ENCODE measurements around the gene DOK1.

The DOK1 gene

GRCh38 chr2:74573747-74574562, 19.4 kb downstream of the DOK1 start:
- no peak for TF ChIP-seq CTCF (IDR thresholded peaks at IDR 0.05; ENCODE audit: insufficient read depth, missing control alignments)
- FAIRE-seq (no peak), DNase-seq (ENCODE audit: insufficient read length, low spot score) (no peak)

GRCh38 chr2:74575320-74575719, 20.8 kb downstream of the DOK1 start:
- FAIRE-seq (no peak), DNase-seq (ENCODE audit: insufficient read length, low spot score) (no peak)
- no peak for TF ChIP-seq CTCF (IDR thresholded peaks at IDR 0.05; ENCODE audit: insufficient read depth, missing control alignments)

GRCh38 chr2:74576211-74576862, 21.8 kb downstream of the DOK1 start:
- DNase-seq (ENCODE audit: insufficient read length, low spot score) = no peak
- FAIRE-seq = no peak

GRCh38 chr2:74576863-74577229, 22.3 kb downstream of the DOK1 start:
- DNase-seq (ENCODE audit: insufficient read length, low spot score) = no peak
- TF ChIP-seq CTCF (IDR thresholded peaks at IDR 0.05; ENCODE audit: insufficient read depth, missing control alignments) = no peak
- no peak for FAIRE-seq

More at GRCh38 chr2:74576211-74576862, 21.8 kb downstream of the DOK1 start:
- no peak for TF ChIP-seq CTCF (IDR thresholded peaks at IDR 0.05; ENCODE audit: insufficient read depth, missing control alignments)

GRCh38 chr2:74577448-74577847, 22.9 kb downstream of the DOK1 start:
- TF ChIP-seq CTCF (IDR thresholded peaks at IDR 0.05; ENCODE audit: insufficient read depth, missing control alignments) = no peak
- FAIRE-seq (no peak), DNase-seq (ENCODE audit: insufficient read length, low spot score) (no peak)

GRCh38 chr2:74578408-74578807, 23.9 kb downstream of the DOK1 start:
- no peak for FAIRE-seq
- no peak for DNase-seq (ENCODE audit: insufficient read length, low spot score)
- no peak for TF ChIP-seq CTCF (IDR thresholded peaks at IDR 0.05; ENCODE audit: insufficient read depth, missing control alignments)

GRCh38 chr2:74581463-74581862, 26.9 kb downstream of the DOK1 start:
- no peak for FAIRE-seq
- DNase-seq (ENCODE audit: insufficient read length, low spot score) = no peak
- no peak for TF ChIP-seq CTCF (IDR thresholded peaks at IDR 0.05; ENCODE audit: insufficient read depth, missing control alignments)
